ENCODE data around the gene LASP1NB.
"Not testable (repeated sequence)": the region's sequence is repeated elsewhere in the genome, so short reads cannot be mapped to it uniquely, and the experiment has no call there.

The LASP1NB gene

DNA sequence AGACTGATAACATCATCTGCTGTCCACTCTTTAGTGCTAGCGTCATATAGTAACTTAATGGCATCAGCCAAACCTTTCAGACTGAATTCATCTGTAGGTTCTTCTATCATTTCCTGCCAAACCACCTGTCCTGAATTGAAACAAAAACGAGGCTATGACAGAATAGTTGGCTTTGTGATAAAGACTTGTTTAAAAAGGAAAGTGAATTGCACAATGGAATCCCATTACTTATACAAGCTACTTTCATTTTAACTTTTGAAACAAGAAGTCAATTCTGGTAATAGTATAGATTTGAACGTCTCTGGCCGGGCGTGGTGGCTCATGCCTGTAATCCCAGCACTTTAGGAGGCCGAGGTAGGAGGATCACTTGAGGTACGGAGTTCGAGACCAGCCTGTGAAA is 18.2 kb downstream of the LASP1NB start:
- DNase-seq (ENCODE audit: low read depth): no peak
- TF ChIP-seq, protein P1, sequence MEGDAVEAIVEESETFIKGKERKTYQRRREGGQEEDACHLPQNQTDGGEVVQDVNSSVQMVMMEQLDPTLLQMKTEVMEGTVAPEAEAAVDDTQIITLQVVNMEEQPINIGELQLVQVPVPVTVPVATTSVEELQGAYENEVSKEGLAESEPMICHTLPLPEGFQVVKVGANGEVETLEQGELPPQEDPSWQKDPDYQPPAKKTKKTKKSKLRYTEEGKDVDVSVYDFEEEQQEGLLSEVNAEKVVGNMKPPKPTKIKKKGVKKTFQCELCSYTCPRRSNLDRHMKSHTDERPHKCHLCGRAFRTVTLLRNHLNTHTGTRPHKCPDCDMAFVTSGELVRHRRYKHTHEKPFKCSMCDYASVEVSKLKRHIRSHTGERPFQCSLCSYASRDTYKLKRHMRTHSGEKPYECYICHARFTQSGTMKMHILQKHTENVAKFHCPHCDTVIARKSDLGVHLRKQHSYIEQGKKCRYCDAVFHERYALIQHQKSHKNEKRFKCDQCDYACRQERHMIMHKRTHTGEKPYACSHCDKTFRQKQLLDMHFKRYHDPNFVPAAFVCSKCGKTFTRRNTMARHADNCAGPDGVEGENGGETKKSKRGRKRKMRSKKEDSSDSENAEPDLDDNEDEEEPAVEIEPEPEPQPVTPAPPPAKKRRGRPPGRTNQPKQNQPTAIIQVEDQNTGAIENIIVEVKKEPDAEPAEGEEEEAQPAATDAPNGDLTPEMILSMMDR (IDR thresholded peaks at IDR 0.05; ENCODE audit: low read depth, low read length, missing control alignments): no peak
- no peak overlapping the region for H3K4me3 ChIP-seq (ENCODE audit: low read depth, low read length)

DNA sequence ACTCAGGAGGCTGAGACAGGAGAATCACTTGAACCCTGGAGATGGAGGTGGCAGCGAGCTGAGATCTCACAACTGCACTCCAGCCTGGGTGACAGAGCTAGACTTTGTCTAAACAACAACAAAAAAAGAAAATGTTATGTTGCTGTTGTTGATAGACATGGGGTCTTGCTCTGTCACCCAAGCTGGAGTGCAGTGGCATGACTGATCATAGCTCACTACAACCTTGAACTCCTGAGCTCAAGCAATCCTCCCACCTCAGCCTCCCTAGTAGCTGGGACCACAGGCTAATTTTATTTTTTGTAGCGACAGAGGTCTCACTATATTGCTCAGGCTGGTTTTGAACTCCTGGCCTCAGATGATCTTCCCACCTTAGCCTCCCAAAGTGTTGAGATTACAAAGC is 21.8 kb downstream of the LASP1NB start:
- DNase-seq (ENCODE audit: low read depth): no peak
- no peak overlapping the region for H3K4me3 ChIP-seq (ENCODE audit: low read depth, low read length)
- TF ChIP-seq, protein P1 (IDR thresholded peaks at IDR 0.05; ENCODE audit: low read depth, low read length, missing control alignments): no peak

DNA sequence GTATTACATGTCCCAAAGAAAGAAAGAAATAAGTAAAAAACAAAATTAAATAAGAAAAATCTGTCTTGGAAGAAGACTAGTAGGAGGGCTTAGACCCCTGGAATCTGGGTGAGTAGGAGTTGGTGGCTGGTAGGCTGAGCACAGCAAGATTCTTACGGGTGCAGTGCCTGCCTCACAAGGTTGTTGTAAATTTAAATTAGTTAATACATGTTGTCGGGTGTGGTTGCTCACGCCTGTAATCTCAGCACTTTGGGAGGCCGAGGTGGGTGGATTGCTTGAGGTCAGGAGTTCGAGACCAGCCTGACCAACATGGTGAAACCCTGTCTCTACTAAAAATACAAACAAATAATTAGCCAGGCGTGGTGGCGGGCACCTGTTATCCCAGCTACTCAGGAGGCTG is 28.4 kb downstream of the LASP1NB start:
- H3K4me3 ChIP-seq (ENCODE audit: low read depth, low read length); DNase-seq (ENCODE audit: low read depth): not testable (repeated sequence)

DNA sequence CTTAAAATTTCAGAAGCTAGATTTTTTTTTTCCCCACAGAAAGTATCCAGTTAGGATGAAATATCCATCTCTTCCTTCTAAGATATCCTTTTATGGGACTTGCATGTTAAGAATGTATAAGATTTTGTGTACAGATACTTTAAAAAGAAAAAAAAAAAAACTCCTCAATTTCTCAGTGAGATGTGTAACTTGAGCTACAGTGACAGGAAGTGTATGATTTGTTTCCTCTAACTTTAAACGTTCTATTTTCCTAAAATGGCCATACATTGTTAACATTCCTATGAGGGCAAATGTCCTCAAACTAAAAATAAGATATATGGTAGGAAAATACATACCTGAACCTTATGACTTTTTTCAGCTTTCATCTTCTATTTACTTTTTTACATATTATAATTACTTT is 32.9 kb downstream of the LASP1NB start:
- H3K4me3 ChIP-seq (ENCODE audit: low read depth, low read length): no peak overlapping the region
- no peak for DNase-seq (ENCODE audit: low read depth)
- TF ChIP-seq, protein P1 (IDR thresholded peaks at IDR 0.05; ENCODE audit: low read depth, low read length, missing control alignments): no peak

DNA sequence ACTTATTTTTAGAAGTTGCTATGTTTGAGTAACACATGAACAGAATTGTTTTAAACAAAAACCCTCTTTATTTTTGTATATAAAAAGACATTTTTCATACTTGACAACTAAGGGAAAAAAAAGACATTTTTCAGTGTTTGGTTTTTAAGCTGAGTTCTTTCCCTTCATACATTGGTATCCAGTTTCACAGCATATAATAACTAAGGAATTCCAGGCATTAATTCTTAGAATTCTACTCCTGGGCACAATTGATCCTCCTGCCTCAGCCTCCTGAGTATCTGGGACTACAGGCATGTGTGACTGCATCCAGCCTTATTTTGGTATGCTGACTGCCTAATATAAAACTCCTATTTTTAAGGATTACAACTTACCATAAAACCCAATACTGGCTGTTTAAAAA is 33.3 kb downstream of the LASP1NB start:
- TF ChIP-seq, protein P1 (IDR thresholded peaks at IDR 0.05; ENCODE audit: low read depth, low read length, missing control alignments): no peak
- no peak for DNase-seq (ENCODE audit: low read depth)
- H3K4me3 ChIP-seq (ENCODE audit: low read depth, low read length): no peak overlapping the region

DNA sequence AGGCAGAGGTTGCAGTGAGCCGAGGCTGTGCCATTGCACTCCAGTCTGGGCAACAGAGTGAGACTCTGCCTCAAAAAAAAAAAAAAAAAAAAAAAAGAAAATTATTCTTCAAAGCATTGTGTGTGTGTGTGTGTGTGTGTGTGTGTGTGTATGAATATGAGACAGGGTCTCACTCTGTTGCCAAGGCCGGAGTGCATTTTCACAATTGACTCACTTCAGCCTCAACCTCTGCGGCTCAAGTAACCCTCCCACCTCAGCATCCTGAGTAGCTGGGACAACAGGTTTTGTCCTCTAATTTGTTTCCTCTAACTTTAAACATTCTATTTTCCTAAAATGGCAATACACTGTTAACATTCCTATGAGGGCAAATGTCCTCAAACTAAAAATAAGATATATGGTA is 34.1 kb downstream of the LASP1NB start:
- no peak overlapping the region for H3K4me3 ChIP-seq (ENCODE audit: low read depth, low read length)
- TF ChIP-seq, protein P1 (IDR thresholded peaks at IDR 0.05; ENCODE audit: low read depth, low read length, missing control alignments): no peak
- no peak for DNase-seq (ENCODE audit: low read depth)

DNA sequence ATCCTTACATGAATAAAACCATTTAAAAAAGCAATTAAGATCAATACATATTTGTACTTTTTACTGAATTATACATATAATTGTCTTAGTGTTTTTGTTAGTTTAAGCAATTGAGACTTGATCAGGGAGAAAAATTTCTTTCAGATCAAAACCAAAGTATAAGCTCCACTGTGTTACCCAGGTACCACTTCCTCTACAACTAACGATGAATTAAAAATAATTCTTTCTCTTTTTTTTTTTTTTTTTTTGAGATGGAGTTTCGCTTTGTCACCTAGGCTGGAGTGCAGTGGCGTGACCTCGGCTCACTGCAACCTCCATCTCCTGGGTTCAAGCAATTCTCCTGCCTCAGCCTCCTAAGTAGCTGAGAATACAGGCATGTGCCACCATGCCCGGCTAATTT is 35.0 kb downstream of the LASP1NB start:
- TF ChIP-seq, protein P1 (IDR thresholded peaks at IDR 0.05; ENCODE audit: low read depth, low read length, missing control alignments): no peak
- H3K4me3 ChIP-seq (ENCODE audit: low read depth, low read length): no peak overlapping the region
- DNase-seq (ENCODE audit: low read depth): no peak

DNA sequence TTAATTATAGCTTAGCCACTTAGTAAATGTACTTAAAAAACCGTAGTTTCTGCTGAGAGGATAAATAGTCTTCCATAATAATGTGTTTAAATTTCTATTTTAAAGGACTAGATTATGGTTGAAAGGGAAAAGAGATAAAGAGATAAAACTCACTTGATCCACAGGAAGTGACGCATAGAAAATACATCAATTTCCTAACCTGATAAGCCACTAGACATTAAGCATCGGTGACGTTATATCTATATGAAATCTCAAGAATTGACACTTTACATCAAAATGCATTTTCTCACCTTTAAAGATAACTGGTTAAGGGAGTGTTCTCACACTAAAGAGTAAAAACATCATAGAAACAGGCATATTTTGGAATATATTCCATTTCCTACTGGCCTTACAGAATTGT is 36.0 kb downstream of the LASP1NB start:
- TF ChIP-seq, protein P1 (IDR thresholded peaks at IDR 0.05; ENCODE audit: low read depth, low read length, missing control alignments): no peak
- no peak overlapping the region for H3K4me3 ChIP-seq (ENCODE audit: low read depth, low read length)
- DNase-seq (ENCODE audit: low read depth): no peak

All from GM12864 (cell line).